Aortic smooth muscle cell (primary cell): ENCODE results near the gene MAPRE2. TPM values are rescaled to one million over a fixed set of nuclear protein-coding genes. Genes with fewer than 3 reads are reported as not detected.

ENCODE experiments used
- total RNA-seq: library from RNA; depleted of rRNA; stranded (reverse); fragments of >200 nt; gene quantifications from 2 replicates; pipeline ENCODE4 v1.2.3, GENCODE V29; 2014

Gene MAPRE2
- 32.0 and 36.8 TPM in 2 replicates for total RNA-seq

DNA sequence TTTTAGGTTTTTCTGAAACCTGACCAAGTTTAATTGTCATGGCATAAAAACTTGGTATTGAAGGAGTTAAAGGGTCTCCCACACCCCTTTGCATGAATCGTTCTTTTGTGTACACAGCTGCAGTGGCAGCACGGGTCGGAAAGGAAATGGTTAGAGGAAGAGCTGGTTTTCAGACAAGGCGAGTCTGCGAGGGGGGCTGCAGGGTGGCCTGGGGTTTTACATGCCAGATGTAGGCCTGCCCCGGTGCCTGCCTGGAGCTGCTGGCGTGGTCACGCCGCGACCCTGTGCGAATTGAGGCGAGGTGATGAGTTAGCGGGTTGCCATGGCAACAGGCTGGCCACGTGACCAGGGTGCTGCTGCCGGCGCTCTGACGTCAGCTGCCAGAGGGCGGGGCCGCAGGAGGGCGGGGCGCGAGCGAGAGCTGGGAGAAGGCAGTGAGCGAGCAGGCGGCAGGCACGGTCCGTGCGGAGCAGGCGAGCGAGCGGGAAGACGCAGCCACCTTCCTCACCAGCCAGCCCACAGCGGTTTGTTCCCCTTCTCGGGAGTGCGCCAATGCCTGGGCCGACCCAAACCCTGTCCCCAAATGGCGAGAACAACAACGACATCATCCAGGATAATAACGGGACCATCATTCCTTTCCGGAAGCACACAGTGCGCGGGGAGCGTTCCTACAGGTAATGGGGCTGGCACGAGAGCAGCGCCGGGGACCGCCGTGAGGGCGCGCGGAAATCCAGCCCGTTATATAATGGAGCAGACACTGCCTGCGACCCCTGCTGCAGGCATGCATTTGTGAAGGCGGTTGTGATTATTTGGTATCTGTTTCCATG, at the start of gene MAPRE2:
Gene MAPRE2 (plus strand): TSS at position 426 of the 827 bp plus-strand sequence. CDS start 127 bp downstream, at position 553.

Other genes starting within 250 kb of the MAPRE2 start
- 16.8 and 17.5 TPM in 2 replicates for gene ZNF397, start 199.6 kb downstream of the MAPRE2 start, total RNA-seq
- gene ZSCAN30, start 248.8 kb downstream of the MAPRE2 start, total RNA-seq = 20.7 and 22.1 TPM in 2 replicates